SK-N-SH (cell line): ENCODE data around the gene FASTKD2. TPM values are rescaled to one million over a fixed set of nuclear protein-coding genes. Genes with fewer than 3 reads are reported as not detected.

ENCODE experiments used
- CTCF ChIA-PET: fragments of 300-600, 350-600 bp; formaldehyde crosslinking; extraction: SDS; loops from one replicate; lab custom pipeline; 2021; lab: Yijun Ruan, JAX
- POLR2A ChIA-PET: fragments of 350-600 bp; sonication (Branson Sonifier 250); formaldehyde crosslinking; extraction: SDS; loops from one replicate; lab custom pipeline; 2020; ENCODE audit warnings: antibody characterized with exemption, inconsistent platforms; lab: Yijun Ruan, JAX
- DNase-seq: peaks from one replicate; pipeline ENCODE4 v3.0.0; 2012
- H2AFZ ChIP-seq: fragments of 200-600 bp; sonication (generic); 2 replicates; pipeline ENCODE4 v1.8.1; 2016; ENCODE audit warnings: antibody characterized with exemption, mild to moderate bottlenecking, low read depth
- H3F3A ChIP-seq: fragments of 200-600 bp; sonication (generic); replicated peaks from 2 replicates; pipeline ENCODE3; 2016; ENCODE audit warnings: antibody characterized with exemption, mild to moderate bottlenecking; ENCODE audit not compliant: insufficient read depth
- H3K27ac ChIP-seq, 2 experiments: fragments of 200-500 bp in 1 of 2; fragments of 200-600 bp in 1 of 2; sonication (Bioruptor generic) in 1 of 2; sonication (generic), shearing (Covaris generic) in 1 of 2; 2 replicates each; pipeline versions ENCODE4 v1.5.1 to v1.6.1; 2014 to 2016; ENCODE audit warnings: low read depth in 2 of 2, inconsistent platforms in 1 of 2, low read length in 1 of 2, mild to moderate bottlenecking in 1 of 2, mixed read lengths in 1 of 2
- H3K27me3 ChIP-seq: fragments of 200-600 bp; sonication (generic), shearing (Covaris generic); 2 replicates; pipeline ENCODE4 v1.6.1; 2016; ENCODE audit warnings: mixed run types; ENCODE audit not compliant: insufficient read depth
- H3K36me3 ChIP-seq, 2 experiments: fragments of 200-500 bp in 1 of 2; fragments of 200-600 bp in 1 of 2; sonication (Bioruptor generic) in 1 of 2; sonication (generic) in 1 of 2; replicated peaks in 1 of 2; 2 replicates each; pipeline versions ENCODE3 to v1.5.1; 2014 to 2016; ENCODE audit warnings: low read length in 1 of 2, mild to moderate bottlenecking in 1 of 2; ENCODE audit not compliant: insufficient read depth in 2 of 2, control insufficient read depth in 1 of 2
- H3K4me1 ChIP-seq, 2 experiments: fragments of 200-500 bp in 1 of 2; fragments of 200-600 bp in 1 of 2; sonication (Bioruptor generic) in 1 of 2; sonication (generic), shearing (Covaris generic) in 1 of 2; 2 replicates each; pipeline versions ENCODE4 v1.5.1 to v1.6.1; 2014 to 2016; ENCODE audit warnings: low read depth in 1 of 2, low read length in 1 of 2, mixed run types in 1 of 2; ENCODE audit not compliant: insufficient read depth in 2 of 2, control insufficient read depth in 1 of 2
- H3K4me2 ChIP-seq: fragments of 200-600 bp; sonication (generic), shearing (Covaris generic); 2 replicates; pipeline ENCODE4 v1.6.1; 2017; ENCODE audit warnings: mixed run types
- H3K4me3 ChIP-seq, 2 experiments: fragments of 200-500 bp in 1 of 2; fragments of 200-600 bp in 1 of 2; sonication (Bioruptor generic) in 1 of 2; sonication (generic), shearing (Covaris generic) in 1 of 2; 2 replicates each; pipeline versions ENCODE4 v1.5.1 to v1.8.1; 2014 to 2016; ENCODE audit warnings: low read depth in 2 of 2, inconsistent platforms in 1 of 2, low read length in 1 of 2, mild to moderate bottlenecking in 1 of 2, mixed read lengths in 1 of 2, moderate library complexity in 1 of 2
- H3K79me2 ChIP-seq: fragments of 200-600 bp; sonication (generic); 2 replicates; pipeline ENCODE4 v1.8.1; 2017; ENCODE audit warnings: mild to moderate bottlenecking; ENCODE audit not compliant: insufficient read depth
- H3K9ac ChIP-seq: fragments of 200-600 bp; sonication (generic); 2 replicates; pipeline ENCODE4 v1.6.1; 2017; ENCODE audit warnings: mixed run types
- H3K9me2 ChIP-seq: fragments of 200-600 bp; sonication (generic); 2 replicates; pipeline ENCODE4 v1.6.1; 2017; ENCODE audit warnings: mixed run types
- H3K9me3 ChIP-seq: fragments of 200-600 bp; sonication (generic); 2 replicates; pipeline ENCODE4 v1.6.1; 2017; ENCODE audit warnings: mixed run types, mild to moderate bottlenecking, moderate library complexity
- H4K20me1 ChIP-seq: fragments of 200-600 bp; sonication (generic); 2 replicates; pipeline ENCODE4 v1.6.1; 2017; ENCODE audit warnings: mild to moderate bottlenecking, mixed run types; ENCODE audit not compliant: insufficient read depth
- EP300 ChIP-seq, 2 experiments: IDR thresholded peaks; 2 replicates each; pipeline versions ENCODE4 v1.4.0 to v1.6.1; 2012; ENCODE audit warnings: borderline replicate concordance in 1 of 2, low read depth in 1 of 2, low read length in 1 of 2
- FOXJ3 ChIP-seq: sonication (generic); formaldehyde crosslinking; IDR thresholded peaks from 2 replicates; pipeline ENCODE4 v1.5.1; 2020; ENCODE audit warnings: mild to moderate bottlenecking, missing genetic modification reagents
- FOXM1 ChIP-seq: IDR thresholded peaks from 2 replicates; pipeline ENCODE4 v1.4.0; 2012; ENCODE audit warnings: low read depth, mild to moderate bottlenecking
- GATA2 ChIP-seq: sonication (generic); formaldehyde crosslinking; IDR thresholded peaks from 2 replicates; pipeline ENCODE4 v1.5.0; 2020; ENCODE audit warnings: mild to moderate bottlenecking, missing genetic modification reagents
- MEF2A ChIP-seq: IDR thresholded peaks from 2 replicates; pipeline ENCODE4 v1.4.0; 2012; ENCODE audit warnings: low read depth, borderline replicate concordance
- MXI1 ChIP-seq: IDR thresholded peaks from 2 replicates; pipeline ENCODE4 v1.6.1; 2012; ENCODE audit warnings: mild to moderate bottlenecking, low read depth, low read length, improper control_type of control experiment
- POLR2AphosphoS5 ChIP-seq: IDR thresholded peaks from 2 replicates; pipeline ENCODE4 v1.6.1; 2012; ENCODE audit warnings: low read depth, low read length
- RCOR1 ChIP-seq: fragments of 150-350 bp; IDR thresholded peaks from 2 replicates; pipeline ENCODE4 v1.6.1; 2017; ENCODE audit warnings: antibody characterized with exemption, low read length
- RXRA ChIP-seq: IDR thresholded peaks from 2 replicates; pipeline ENCODE4 v1.4.0; 2012; ENCODE audit warnings: low read depth, mild to moderate bottlenecking, borderline replicate concordance
- SIN3A ChIP-seq: IDR thresholded peaks from 2 replicates; pipeline ENCODE4 v1.6.1; 2012; ENCODE audit warnings: low read depth, mild to moderate bottlenecking, low read length, moderate library complexity, borderline replicate concordance
- TAF1 ChIP-seq: IDR thresholded peaks from 2 replicates; pipeline ENCODE4 v1.6.1; 2012; ENCODE audit warnings: low read depth, mild to moderate bottlenecking, low read length, moderate library complexity, borderline replicate concordance
- TEAD4 ChIP-seq: IDR thresholded peaks from 2 replicates; pipeline ENCODE4 v1.4.0; 2012; ENCODE audit warnings: mild to moderate bottlenecking, borderline replicate concordance; ENCODE audit not compliant: insufficient read depth
- WGBS: methylation state at CpG from one replicate; pipeline ENCODE4 v1.1.6; 2017; ENCODE audit warnings: low lambda C conversion rate; 5-methylcytosine and 5-hydroxymethylcytosine counted together
- polyA plus RNA-seq, 3 experiments: library from polyadenylated mRNA; depleted of rRNA; stranded (reverse); fragments of >200 nt; gene quantifications; 2 replicates each; pipeline ENCODE4 v1.2.3, GENCODE V29; 2012
- TF ChIP-seq, protein P1 (sequence below): IDR thresholded peaks from 2 replicates; pipeline ENCODE4 v1.4.0; 2012; ENCODE audit warnings: low read depth, borderline replicate concordance
- TF ChIP-seq, protein P2 (sequence below): fragments of 150-350 bp; IDR thresholded peaks from 2 replicates; pipeline ENCODE4 v1.6.1; 2017; ENCODE audit warnings: antibody characterized with exemption, low read length, low read depth, borderline replicate concordance
- TF ChIP-seq, protein P3 (sequence below): IDR thresholded peaks from 2 replicates; pipeline ENCODE4 v1.4.0; 2012; ENCODE audit warnings: low read depth
- TF ChIP-seq, protein P4 (sequence below): fragments of 150-350 bp; IDR thresholded peaks from 2 replicates; pipeline ENCODE4 v1.6.1; 2016; ENCODE audit warnings: mild to moderate bottlenecking, low read depth, low read length
- TF ChIP-seq, protein P5 (sequence below): IDR thresholded peaks from 2 replicates; pipeline ENCODE4; 2012
- TF ChIP-seq, protein P6 (sequence below): fragments of 200-600 bp; sonication (generic); IDR thresholded peaks from 2 replicates; pipeline ENCODE4 v1.6.1; 2017; ENCODE audit warnings: antibody characterized with exemption, mild to moderate bottlenecking, moderate library complexity
- TF ChIP-seq, protein P7 (sequence below): IDR thresholded peaks from 2 replicates; pipeline ENCODE4 v1.4.0; 2012; ENCODE audit warnings: low read depth, borderline replicate concordance

Gene FASTKD2
- polyA plus RNA-seq, 1 of the 3 experiments (the other 2 are of a cell fraction), result 15.1 TPM

DNA sequence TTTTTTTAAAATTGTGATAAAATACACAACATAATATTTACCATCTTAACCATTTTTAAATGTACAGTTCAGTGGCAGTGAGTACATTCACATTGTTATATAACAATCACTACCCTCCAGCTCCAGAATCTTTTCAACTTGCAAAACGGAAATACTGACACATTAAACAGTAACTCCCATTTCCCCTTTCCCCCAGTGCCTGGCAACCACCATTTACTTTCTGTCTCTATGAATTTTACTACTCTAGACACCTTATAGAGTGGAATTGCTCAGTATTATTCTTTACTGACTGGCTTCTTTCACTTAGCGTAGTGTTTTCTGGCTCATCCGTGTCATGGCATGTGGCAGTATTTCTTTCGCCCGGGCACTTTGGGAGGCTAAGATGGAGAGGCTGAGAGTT lies 32.6 kb downstream of the FASTKD2 start:
- Histone ChIP-seq H3K4me2 (no peak overlapping the region), H3K36me3 (peaks cover 6 to 15% of the 10 kb centered on the region in 2 experiments), H3K27me3 (no peaks in the 10 kb centered on the region), H3K4me3 (no peak overlapping the region), H4K20me1 (no peaks in the 10 kb centered on the region), H3K4me1 (peaks cover 0 to 23% of the 10 kb centered on the region in 2 experiments; a peak in 1 of 4 replicates), H3K9me3 (no peaks in the 10 kb centered on the region), H2AFZ (no peak overlapping the region), H3F3A (no peaks in the 10 kb centered on the region), H3K9me2 (no peaks in the 10 kb centered on the region), H3K27ac (no peak overlapping the region), H3K9ac (no peak overlapping the region), H3K79me2 (no peaks in the 10 kb centered on the region)
- DNase-seq, result no peak
- no peak for TF ChIP-seq RCOR1
- TF ChIP-seq, protein P1, sequence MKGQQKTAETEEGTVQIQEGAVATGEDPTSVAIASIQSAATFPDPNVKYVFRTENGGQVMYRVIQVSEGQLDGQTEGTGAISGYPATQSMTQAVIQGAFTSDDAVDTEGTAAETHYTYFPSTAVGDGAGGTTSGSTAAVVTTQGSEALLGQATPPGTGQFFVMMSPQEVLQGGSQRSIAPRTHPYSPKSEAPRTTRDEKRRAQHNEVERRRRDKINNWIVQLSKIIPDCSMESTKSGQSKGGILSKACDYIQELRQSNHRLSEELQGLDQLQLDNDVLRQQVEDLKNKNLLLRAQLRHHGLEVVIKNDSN, result no peak
- TF ChIP-seq, protein P2, sequence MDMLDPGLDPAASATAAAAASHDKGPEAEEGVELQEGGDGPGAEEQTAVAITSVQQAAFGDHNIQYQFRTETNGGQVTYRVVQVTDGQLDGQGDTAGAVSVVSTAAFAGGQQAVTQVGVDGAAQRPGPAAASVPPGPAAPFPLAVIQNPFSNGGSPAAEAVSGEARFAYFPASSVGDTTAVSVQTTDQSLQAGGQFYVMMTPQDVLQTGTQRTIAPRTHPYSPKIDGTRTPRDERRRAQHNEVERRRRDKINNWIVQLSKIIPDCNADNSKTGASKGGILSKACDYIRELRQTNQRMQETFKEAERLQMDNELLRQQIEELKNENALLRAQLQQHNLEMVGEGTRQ, result no peak
- no peak for TF ChIP-seq TEAD4
- no peak for TF ChIP-seq POLR2AphosphoS5
- TF ChIP-seq MEF2A, result no peak
- TF ChIP-seq, protein P3, sequence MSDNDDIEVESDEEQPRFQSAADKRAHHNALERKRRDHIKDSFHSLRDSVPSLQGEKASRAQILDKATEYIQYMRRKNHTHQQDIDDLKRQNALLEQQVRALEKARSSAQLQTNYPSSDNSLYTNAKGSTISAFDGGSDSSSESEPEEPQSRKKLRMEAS, result no peak
- TF ChIP-seq FOXJ3 (CRISPR knock-in tag), result no peak
- TF ChIP-seq SIN3A, result no peak
- no peak for TF ChIP-seq EP300 (IDR thresholded peaks at IDR 0.05; ENCODE audit: borderline replicate concordance in 1 of 2, low read depth in 1 of 2, low read length in 1 of 2)
- no peak for TF ChIP-seq MXI1
- TF ChIP-seq FOXM1, result no peak
- no peak for TF ChIP-seq TAF1
- no peak for TF ChIP-seq GATA2 (CRISPR knock-in tag)
- WGBS, result 98% methylated on average over 5 of the region's 5 CpGs
- POLR2A ChIA-PET, result no interaction called here
- CTCF ChIA-PET, result interaction anchor here (1.1 to 11.5 kb wide), 5 partner anchors 15 to 730 kb away, joined by 3 to 111 read pairs (median 6); no protein-coding TSS in a partner anchor

DNA sequence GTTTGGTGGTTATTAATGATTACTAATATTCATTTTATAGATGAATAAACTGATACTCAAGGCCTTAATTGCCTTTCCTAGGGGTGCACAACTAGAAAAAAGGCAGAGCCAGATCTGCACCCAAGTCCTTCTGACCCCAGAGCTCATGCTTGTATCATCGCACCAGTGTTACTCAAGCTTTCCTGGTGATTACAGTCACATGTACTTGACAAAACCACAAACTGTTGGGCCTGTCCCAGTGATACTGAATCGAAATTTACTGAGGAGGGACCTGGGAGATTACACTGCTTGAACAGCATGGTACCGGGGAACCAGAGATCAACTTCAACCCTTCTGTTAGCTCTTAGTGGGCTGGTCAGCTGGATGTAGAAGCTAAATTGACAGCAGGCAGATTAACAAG lies 33.7 kb downstream of the FASTKD2 start:
- no peak for DNase-seq
- H3K9me2 ChIP-seq, result no peaks in the 10 kb centered on the region
- H2AFZ ChIP-seq, result no peak overlapping the region
- no peak overlapping the region for H3K4me3 ChIP-seq
- no peaks in the 10 kb centered on the region for H3K9me3 ChIP-seq
- WGBS, result 82% methylated on average over 3 of the region's 3 CpGs
- no peaks in the 10 kb centered on the region for H3K79me2 ChIP-seq
- H3K27me3 ChIP-seq, result no peaks in the 10 kb centered on the region
- no peaks in the 10 kb centered on the region for H3F3A ChIP-seq
- H3K36me3 ChIP-seq, result peaks cover 3 to 7% of the 10 kb centered on the region in 2 experiments
- POLR2A ChIA-PET, result interaction anchor here (0.6 to 3.0 kb wide), 2 partner anchors 304 to 366 kb away, joined by 3 to 16 read pairs; partner anchors contain the start of gene KLF7
- H3K27ac ChIP-seq, result no peak overlapping the region
- CTCF ChIA-PET, result interaction anchor here (2.2 to 11.5 kb wide), 7 partner anchors 16 to 678 kb away, joined by 5 to 111 read pairs (median 30); no protein-coding TSS in a partner anchor
- peaks cover 0 to 28% of the 10 kb centered on the region in 2 experiments; a peak in 1 of 4 replicates for H3K4me1 ChIP-seq
- H3K4me2 ChIP-seq, result no peak overlapping the region
- no peaks in the 10 kb centered on the region for H4K20me1 ChIP-seq
- H3K9ac ChIP-seq, result no peak overlapping the region
- no peak for TF ChIP-seq TAF1
- TF ChIP-seq, protein P4, sequence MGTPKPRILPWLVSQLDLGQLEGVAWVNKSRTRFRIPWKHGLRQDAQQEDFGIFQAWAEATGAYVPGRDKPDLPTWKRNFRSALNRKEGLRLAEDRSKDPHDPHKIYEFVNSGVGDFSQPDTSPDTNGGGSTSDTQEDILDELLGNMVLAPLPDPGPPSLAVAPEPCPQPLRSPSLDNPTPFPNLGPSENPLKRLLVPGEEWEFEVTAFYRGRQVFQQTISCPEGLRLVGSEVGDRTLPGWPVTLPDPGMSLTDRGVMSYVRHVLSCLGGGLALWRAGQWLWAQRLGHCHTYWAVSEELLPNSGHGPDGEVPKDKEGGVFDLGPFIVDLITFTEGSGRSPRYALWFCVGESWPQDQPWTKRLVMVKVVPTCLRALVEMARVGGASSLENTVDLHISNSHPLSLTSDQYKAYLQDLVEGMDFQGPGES, result no peak
- TF ChIP-seq, protein P5, sequence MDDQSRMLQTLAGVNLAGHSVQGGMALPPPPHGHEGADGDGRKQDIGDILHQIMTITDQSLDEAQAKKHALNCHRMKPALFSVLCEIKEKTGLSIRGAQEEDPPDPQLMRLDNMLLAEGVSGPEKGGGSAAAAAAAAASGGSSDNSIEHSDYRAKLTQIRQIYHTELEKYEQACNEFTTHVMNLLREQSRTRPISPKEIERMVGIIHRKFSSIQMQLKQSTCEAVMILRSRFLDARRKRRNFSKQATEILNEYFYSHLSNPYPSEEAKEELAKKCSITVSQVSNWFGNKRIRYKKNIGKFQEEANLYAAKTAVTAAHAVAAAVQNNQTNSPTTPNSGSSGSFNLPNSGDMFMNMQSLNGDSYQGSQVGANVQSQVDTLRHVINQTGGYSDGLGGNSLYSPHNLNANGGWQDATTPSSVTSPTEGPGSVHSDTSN, result no peak
- TF ChIP-seq, protein P6, sequence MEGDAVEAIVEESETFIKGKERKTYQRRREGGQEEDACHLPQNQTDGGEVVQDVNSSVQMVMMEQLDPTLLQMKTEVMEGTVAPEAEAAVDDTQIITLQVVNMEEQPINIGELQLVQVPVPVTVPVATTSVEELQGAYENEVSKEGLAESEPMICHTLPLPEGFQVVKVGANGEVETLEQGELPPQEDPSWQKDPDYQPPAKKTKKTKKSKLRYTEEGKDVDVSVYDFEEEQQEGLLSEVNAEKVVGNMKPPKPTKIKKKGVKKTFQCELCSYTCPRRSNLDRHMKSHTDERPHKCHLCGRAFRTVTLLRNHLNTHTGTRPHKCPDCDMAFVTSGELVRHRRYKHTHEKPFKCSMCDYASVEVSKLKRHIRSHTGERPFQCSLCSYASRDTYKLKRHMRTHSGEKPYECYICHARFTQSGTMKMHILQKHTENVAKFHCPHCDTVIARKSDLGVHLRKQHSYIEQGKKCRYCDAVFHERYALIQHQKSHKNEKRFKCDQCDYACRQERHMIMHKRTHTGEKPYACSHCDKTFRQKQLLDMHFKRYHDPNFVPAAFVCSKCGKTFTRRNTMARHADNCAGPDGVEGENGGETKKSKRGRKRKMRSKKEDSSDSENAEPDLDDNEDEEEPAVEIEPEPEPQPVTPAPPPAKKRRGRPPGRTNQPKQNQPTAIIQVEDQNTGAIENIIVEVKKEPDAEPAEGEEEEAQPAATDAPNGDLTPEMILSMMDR, result no peak
- no peak for TF ChIP-seq RXRA
- no peak for TF ChIP-seq EP300 (IDR thresholded peaks at IDR 0.05; ENCODE audit: borderline replicate concordance in 1 of 2, low read depth in 1 of 2, low read length in 1 of 2)
- TF ChIP-seq, protein P7, sequence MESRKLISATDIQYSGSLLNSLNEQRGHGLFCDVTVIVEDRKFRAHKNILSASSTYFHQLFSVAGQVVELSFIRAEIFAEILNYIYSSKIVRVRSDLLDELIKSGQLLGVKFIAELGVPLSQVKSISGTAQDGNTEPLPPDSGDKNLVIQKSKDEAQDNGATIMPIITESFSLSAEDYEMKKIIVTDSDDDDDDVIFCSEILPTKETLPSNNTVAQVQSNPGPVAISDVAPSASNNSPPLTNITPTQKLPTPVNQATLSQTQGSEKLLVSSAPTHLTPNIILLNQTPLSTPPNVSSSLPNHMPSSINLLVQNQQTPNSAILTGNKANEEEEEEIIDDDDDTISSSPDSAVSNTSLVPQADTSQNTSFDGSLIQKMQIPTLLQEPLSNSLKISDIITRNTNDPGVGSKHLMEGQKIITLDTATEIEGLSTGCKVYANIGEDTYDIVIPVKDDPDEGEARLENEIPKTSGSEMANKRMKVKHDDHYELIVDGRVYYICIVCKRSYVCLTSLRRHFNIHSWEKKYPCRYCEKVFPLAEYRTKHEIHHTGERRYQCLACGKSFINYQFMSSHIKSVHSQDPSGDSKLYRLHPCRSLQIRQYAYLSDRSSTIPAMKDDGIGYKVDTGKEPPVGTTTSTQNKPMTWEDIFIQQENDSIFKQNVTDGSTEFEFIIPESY, result no peak
